Measurements from ENCODE around the gene AOPEP. TPM values are rescaled to one million over a fixed set of nuclear protein-coding genes. Genes with fewer than 3 reads are reported as not detected.

The AOPEP gene
- total and polyA plus RNA-seq, 3 donors from 2014 or later: 31.4 to 95.0 (median 80.4) TPM

DNA sequence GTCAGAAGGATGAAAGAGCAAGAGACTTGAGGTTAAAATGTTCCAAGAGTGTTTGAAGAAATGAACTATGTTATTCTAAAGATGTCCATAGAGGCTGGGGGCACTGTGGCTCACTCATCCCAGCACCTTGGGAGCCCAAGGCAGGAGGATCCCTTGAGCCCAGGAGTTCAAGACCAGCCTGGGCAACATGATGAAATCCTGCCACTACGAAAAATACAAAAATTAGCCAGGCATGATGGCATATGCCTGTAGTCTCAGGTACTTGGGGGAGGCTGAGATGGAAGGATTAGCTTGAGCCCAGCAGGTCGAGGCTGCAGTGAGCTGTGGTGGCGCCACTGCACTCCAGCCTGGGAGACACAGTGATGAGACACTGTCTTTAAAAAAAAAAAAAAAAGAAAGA lies 2.7 kb downstream of the AOPEP start:
- no peaks in the 10 kb centered on the region for H3K36me3 ChIP-seq (ENCODE audit: low read depth, missing control alignments)
- H3K27ac ChIP-seq: no peak overlapping the region
- peaks cover 3% of the 10 kb centered on the region for H3K4me1 ChIP-seq
- H3K9me3 ChIP-seq: no peaks in the 10 kb centered on the region
- TF ChIP-seq, protein P1, sequence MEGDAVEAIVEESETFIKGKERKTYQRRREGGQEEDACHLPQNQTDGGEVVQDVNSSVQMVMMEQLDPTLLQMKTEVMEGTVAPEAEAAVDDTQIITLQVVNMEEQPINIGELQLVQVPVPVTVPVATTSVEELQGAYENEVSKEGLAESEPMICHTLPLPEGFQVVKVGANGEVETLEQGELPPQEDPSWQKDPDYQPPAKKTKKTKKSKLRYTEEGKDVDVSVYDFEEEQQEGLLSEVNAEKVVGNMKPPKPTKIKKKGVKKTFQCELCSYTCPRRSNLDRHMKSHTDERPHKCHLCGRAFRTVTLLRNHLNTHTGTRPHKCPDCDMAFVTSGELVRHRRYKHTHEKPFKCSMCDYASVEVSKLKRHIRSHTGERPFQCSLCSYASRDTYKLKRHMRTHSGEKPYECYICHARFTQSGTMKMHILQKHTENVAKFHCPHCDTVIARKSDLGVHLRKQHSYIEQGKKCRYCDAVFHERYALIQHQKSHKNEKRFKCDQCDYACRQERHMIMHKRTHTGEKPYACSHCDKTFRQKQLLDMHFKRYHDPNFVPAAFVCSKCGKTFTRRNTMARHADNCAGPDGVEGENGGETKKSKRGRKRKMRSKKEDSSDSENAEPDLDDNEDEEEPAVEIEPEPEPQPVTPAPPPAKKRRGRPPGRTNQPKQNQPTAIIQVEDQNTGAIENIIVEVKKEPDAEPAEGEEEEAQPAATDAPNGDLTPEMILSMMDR (IDR thresholded peaks at IDR 0.05): no peak
- no peak for TF ChIP-seq POLR2A (IDR thresholded peaks at IDR 0.05)
- no peak for DNase-seq
- H3K4me3 ChIP-seq: no peak overlapping the region
- intact Hi-C loops (cut with DNase I; ENCODE audit: low total_unique reads): no loop called here
- H3K27me3 ChIP-seq: no peaks in the 10 kb centered on the region
- WGBS, 2 donors: 91 to 98% methylated on average over 3 of the region's 3 CpGs

DNA sequence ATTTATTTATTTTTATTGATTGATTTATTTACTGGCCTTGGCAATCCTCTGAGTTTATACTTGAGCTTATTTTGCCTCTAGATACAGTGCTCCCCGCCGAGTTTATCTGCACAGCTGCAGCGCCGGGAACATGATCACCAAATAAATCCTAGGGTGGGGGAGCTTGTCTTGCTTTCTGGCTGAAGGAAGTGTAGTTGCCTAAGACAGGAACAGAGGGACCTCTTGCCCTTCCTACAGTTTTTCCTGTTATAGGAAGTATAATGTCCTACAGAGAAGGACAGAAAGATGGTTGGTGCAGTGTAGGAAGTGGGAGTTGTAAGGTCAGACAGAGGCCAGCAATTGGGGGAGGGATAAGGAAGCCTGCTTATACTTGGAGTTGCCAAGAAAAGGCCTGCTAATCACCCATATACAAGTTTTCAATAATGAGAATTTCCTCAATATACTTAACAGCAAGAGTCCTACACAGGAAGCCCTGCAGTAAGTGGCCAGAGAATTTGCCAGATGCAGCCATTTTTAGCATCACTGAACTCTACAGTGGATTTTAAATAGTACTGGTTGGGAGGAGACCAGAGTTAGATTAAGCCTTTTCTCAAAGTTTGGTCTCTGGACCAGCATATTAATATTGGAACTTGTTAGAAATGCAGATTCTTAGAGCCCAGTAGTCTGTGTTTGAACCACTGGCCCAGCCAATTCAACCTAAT lies 7.7 kb downstream of the AOPEP start:
- Histone ChIP-seq H3K27me3 (no peaks in the 10 kb centered on the region), H3K9me3 (no peaks in the 10 kb centered on the region), H3K27ac (no peak overlapping the region), H3K36me3 (ENCODE audit: low read depth, missing control alignments) (no peaks in the 10 kb centered on the region), H3K4me3 (no peak overlapping the region), H3K4me1 (no peaks in the 10 kb centered on the region)
- no peak for DNase-seq
- intact Hi-C loops (cut with DNase I; ENCODE audit: low total_unique reads): no loop called here
- TF ChIP-seq POLR2A (IDR thresholded peaks at IDR 0.05): no peak
- TF ChIP-seq, protein P1 (IDR thresholded peaks at IDR 0.05): no peak
- WGBS, 2 donors: 47 to 51% methylated on average over 4 of the region's 4 CpGs

DNA sequence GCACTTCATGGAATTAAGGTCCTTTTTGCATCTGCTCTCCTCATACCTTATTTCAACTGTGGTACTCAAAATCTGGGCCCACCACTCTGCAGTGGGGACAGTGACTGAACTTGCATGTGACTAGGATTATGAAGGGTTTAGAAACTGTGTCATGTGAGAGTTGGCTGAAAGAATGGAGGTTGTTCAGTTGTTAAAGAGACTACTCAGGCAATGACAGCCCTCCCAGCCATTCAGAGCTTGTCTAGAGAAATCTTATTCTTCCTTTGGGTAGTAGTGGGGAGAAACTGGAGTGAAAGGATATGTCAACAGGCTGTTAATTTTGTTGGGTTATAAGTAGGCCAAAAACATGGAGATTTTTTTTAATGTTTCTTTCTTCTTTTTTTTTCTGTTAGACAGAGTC lies 10.3 kb downstream of the AOPEP start:
- H3K27me3 ChIP-seq: no peaks in the 10 kb centered on the region
- DNase-seq: no peak
- H3K4me3 ChIP-seq: no peak overlapping the region
- no peaks in the 10 kb centered on the region for H3K4me1 ChIP-seq
- H3K27ac ChIP-seq: no peak overlapping the region
- no peaks in the 10 kb centered on the region for H3K36me3 ChIP-seq (ENCODE audit: low read depth, missing control alignments)
- no peaks in the 10 kb centered on the region for H3K9me3 ChIP-seq
- intact Hi-C loops (cut with DNase I; ENCODE audit: low total_unique reads): no loop called here
- TF ChIP-seq, protein P1 (IDR thresholded peaks at IDR 0.05): no peak
- TF ChIP-seq POLR2A (IDR thresholded peaks at IDR 0.05): no peak

DNA sequence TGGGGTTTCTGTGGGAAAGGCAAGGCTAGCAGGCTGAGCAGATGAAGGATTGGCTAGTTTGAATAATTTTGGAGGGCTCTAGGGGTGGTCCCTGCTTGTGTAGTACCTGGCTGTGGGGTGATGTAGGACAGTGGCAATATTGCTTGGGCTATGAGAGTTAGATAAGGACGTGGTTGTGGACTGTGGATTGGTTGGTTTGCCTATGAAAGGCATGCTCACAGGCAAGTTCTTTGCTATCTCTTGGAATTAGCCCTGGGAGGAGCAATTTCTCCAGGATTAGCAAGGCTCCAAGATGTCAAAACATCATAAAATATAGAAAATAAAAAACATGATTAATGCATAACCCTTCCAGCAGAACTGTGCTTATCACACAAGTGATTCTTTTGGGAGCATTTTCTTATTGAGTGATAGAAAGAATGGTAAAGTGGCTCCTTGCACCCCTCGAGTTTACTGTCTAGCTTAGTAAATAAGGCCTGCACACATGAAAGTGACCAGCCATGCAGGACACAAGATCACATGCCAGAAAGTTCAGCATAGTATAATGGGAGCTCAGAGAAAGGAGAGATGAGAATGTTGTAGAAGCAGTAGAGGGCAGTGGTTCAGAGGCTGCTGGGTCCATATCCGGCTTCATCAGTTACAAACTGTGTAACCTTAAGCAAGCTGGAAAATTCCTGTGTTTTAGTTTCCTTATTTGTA lies 13.8 kb downstream of the AOPEP start:
- DNase-seq: no peak
- H3K9me3 ChIP-seq: no peaks in the 10 kb centered on the region
- H3K4me1 ChIP-seq: no peaks in the 10 kb centered on the region
- no peak overlapping the region for H3K27ac ChIP-seq
- intact Hi-C loops (cut with DNase I; ENCODE audit: low total_unique reads): no loop called here
- H3K27me3 ChIP-seq: no peaks in the 10 kb centered on the region
- no peaks in the 10 kb centered on the region for H3K36me3 ChIP-seq (ENCODE audit: low read depth, missing control alignments)
- H3K4me3 ChIP-seq: no peak overlapping the region
- TF ChIP-seq POLR2A (IDR thresholded peaks at IDR 0.05): no peak
- TF ChIP-seq, protein P1 (IDR thresholded peaks at IDR 0.05): no peak
- WGBS, 2 donors: 69 to 72% methylated on average over 3 of the region's 3 CpGs

All from testis (tissue), 3 donors.